Panc1 (cell line): ENCODE results near the gene POLDIP2. TPM values are rescaled to one million over a fixed set of nuclear protein-coding genes. Genes with fewer than 3 reads are reported as not detected.

Source experiments
- ATAC-seq: fragments of 200-7000 bp; cut with Tn5 transposase; 2 replicates; pipeline ENCODE4 v1.9.1; 2020; ENCODE audit warnings: mild to moderate bottlenecking, moderate library complexity
- BruUV-seq: library from RNA; stranded (reverse); fragments of 400-500 nt; replicated peaks from 2 replicates; lab custom pipeline; 2021; lab: Mats Ljungman, UMichigan
- CTCF ChIA-PET: fragments of 300-600 bp; sonication (Branson Sonifier 250); formaldehyde crosslinking; loops from one replicate; lab custom pipeline; 2022; ENCODE audit warnings: antibody characterized with exemption; lab: Charles Lee
- POLR2A ChIA-PET: fragments of 300-600 bp; sonication (Branson Sonifier 250); formaldehyde crosslinking; loops from one replicate; lab custom pipeline; 2022; ENCODE audit warnings: antibody characterized with exemption; lab: Charles Lee
- DNase-seq: peaks from one replicate; pipeline ENCODE4 v3.0.0-alpha.2; 2010; ENCODE audit warnings: low read depth, low spot score
- H3K27ac ChIP-seq: 2 replicates; pipeline ENCODE4 v1.5.1; 2011; ENCODE audit warnings: mild to moderate bottlenecking, low read length, inconsistent platforms
- H3K27me3 ChIP-seq: fragments of 200-500 bp; sonication (Bioruptor generic); 2 replicates; pipeline ENCODE4 v1.6.0; 2014; ENCODE audit warnings: low read length, inconsistent platforms; ENCODE audit not compliant: control insufficient read depth, insufficient read depth
- H3K36me3 ChIP-seq: fragments of 200-500 bp; sonication (Bioruptor generic); 2 replicates; pipeline ENCODE4 v1.5.1; 2014; ENCODE audit warnings: inconsistent platforms, mild to moderate bottlenecking, low read length, moderate library complexity; ENCODE audit not compliant: control insufficient read depth, insufficient read depth
- H3K4me1 ChIP-seq: 2 replicates; pipeline ENCODE4 v1.5.1; 2011; ENCODE audit warnings: inconsistent platforms, mild to moderate bottlenecking, low read length, moderate library complexity; ENCODE audit not compliant: control insufficient read depth, insufficient read depth
- H3K4me3 ChIP-seq, 2 experiments: 2 replicates each; pipeline ENCODE4 v1.5.1; 2011 to 2012; ENCODE audit warnings: low read depth in 2 of 2, low read length in 2 of 2, mild to moderate bottlenecking in 2 of 2, inconsistent platforms in 1 of 2, moderate library complexity in 1 of 2
- H3K9me3 ChIP-seq: fragments of 200-500 bp; sonication (Bioruptor generic); 2 replicates; pipeline ENCODE4 v1.5.1; 2014; ENCODE audit warnings: low read depth, mild to moderate bottlenecking, inconsistent platforms, low read length, moderate library complexity; ENCODE audit not compliant: control insufficient read depth, insufficient read depth
- POLR2AphosphoS5 ChIP-seq: IDR thresholded peaks from 2 replicates; pipeline ENCODE4 v1.6.1; 2012; ENCODE audit warnings: mild to moderate bottlenecking, low read depth, low read length, moderate library complexity
- SIN3A ChIP-seq: IDR thresholded peaks from 2 replicates; pipeline ENCODE4 v1.6.1; 2012; ENCODE audit warnings: low read depth, mild to moderate bottlenecking, low read length, moderate library complexity, borderline replicate concordance; ENCODE audit not compliant: insufficient read depth
- TCF7L2 ChIP-seq: IDR thresholded peaks from 2 replicates; pipeline ENCODE4 v1.6.1; 2011; ENCODE audit warnings: mild to moderate bottlenecking, low read depth, low read length, inconsistent platforms
- in situ Hi-C: cut with HindIII; loops from 2 replicates; pipeline ENCODE4 v1.10.0; 2016; ENCODE audit warnings: low sequenced_read_pairs, low pct_unique_long_range_greater_than_20kb
- intact Hi-C: fragments of 100-400 bp; cut with micrococcal nuclease; formaldehyde crosslinking; loops from one replicate; pipeline ENCODE4 v1.10.0; 2022; ENCODE audit not compliant: unreplicated experiment
- total RNA-seq: library from RNA; stranded (reverse); gene quantifications from one replicate; pipeline ENCODE4 v1.2.1, GENCODE V29; 2021; ENCODE audit not compliant: unreplicated experiment
- TF ChIP-seq, protein P1 (sequence below), 2 experiments: IDR thresholded peaks; 2 replicates each; pipeline ENCODE4 v1.6.1; 2011 to 2012; ENCODE audit warnings: low read depth in 2 of 2, control low read depth in 1 of 2, low read length in 1 of 2, mild to moderate bottlenecking in 1 of 2, moderate library complexity in 1 of 2; ENCODE audit not compliant: insufficient read depth in 1 of 2
- TF ChIP-seq, protein P2 (sequence below): fragments of 450-650 bp; IDR thresholded peaks from 2 replicates; pipeline ENCODE4 v1.5.1; 2017; ENCODE audit warnings: mild to moderate bottlenecking

POLDIP2 gene
- total RNA-seq, 1 experiment from 2014 or later, result 175 TPM

DNA sequence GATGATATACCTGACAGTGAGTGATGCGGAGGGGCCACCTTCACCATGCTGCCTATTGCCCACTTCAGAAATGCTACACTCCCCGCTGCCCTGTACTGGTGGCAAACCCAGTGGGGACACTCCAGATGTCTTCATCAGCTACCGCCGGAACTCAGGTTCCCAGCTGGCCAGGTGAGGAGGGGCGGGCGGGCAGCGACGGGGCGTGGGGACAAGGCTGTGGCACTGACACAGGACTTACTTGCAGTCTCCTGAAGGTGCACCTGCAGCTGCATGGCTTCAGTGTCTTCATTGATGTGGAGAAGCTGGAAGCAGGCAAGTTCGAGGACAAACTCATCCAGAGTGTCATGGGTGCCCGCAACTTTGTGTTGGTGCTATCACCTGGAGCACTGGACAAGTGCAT, 30.8 kb upstream of the POLDIP2 start:
- Histone ChIP-seq H3K9me3 (no peaks in the 10 kb centered on the region), H3K27me3 (no peaks in the 10 kb centered on the region), H3K27ac (no peak overlapping the region), H3K4me1 (no peaks in the 10 kb centered on the region), H3K36me3 (no peaks in the 10 kb centered on the region), H3K4me3 (no peak overlapping the region)
- CTCF ChIA-PET, result no interaction called here
- ATAC-seq (no peak), DNase-seq (no peak)
- POLR2A ChIA-PET, result no interaction called here
- in situ Hi-C loops (no loop called here), intact Hi-C loops (no loop called here)
- no TSS peak for BruUV-seq
- TF ChIP-seq POLR2AphosphoS5 (no peak), SIN3A (no peak)
- TF ChIP-seq, protein P1, sequence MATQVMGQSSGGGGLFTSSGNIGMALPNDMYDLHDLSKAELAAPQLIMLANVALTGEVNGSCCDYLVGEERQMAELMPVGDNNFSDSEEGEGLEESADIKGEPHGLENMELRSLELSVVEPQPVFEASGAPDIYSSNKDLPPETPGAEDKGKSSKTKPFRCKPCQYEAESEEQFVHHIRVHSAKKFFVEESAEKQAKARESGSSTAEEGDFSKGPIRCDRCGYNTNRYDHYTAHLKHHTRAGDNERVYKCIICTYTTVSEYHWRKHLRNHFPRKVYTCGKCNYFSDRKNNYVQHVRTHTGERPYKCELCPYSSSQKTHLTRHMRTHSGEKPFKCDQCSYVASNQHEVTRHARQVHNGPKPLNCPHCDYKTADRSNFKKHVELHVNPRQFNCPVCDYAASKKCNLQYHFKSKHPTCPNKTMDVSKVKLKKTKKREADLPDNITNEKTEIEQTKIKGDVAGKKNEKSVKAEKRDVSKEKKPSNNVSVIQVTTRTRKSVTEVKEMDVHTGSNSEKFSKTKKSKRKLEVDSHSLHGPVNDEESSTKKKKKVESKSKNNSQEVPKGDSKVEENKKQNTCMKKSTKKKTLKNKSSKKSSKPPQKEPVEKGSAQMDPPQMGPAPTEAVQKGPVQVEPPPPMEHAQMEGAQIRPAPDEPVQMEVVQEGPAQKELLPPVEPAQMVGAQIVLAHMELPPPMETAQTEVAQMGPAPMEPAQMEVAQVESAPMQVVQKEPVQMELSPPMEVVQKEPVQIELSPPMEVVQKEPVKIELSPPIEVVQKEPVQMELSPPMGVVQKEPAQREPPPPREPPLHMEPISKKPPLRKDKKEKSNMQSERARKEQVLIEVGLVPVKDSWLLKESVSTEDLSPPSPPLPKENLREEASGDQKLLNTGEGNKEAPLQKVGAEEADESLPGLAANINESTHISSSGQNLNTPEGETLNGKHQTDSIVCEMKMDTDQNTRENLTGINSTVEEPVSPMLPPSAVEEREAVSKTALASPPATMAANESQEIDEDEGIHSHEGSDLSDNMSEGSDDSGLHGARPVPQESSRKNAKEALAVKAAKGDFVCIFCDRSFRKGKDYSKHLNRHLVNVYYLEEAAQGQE (IDR thresholded peaks at IDR 0.05; ENCODE audit: insufficient read depth in 1 of 2, low read depth in 2 of 2, low read length in 1 of 2), result no peak
- TF ChIP-seq, protein P2, sequence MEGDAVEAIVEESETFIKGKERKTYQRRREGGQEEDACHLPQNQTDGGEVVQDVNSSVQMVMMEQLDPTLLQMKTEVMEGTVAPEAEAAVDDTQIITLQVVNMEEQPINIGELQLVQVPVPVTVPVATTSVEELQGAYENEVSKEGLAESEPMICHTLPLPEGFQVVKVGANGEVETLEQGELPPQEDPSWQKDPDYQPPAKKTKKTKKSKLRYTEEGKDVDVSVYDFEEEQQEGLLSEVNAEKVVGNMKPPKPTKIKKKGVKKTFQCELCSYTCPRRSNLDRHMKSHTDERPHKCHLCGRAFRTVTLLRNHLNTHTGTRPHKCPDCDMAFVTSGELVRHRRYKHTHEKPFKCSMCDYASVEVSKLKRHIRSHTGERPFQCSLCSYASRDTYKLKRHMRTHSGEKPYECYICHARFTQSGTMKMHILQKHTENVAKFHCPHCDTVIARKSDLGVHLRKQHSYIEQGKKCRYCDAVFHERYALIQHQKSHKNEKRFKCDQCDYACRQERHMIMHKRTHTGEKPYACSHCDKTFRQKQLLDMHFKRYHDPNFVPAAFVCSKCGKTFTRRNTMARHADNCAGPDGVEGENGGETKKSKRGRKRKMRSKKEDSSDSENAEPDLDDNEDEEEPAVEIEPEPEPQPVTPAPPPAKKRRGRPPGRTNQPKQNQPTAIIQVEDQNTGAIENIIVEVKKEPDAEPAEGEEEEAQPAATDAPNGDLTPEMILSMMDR, result no peak

DNA sequence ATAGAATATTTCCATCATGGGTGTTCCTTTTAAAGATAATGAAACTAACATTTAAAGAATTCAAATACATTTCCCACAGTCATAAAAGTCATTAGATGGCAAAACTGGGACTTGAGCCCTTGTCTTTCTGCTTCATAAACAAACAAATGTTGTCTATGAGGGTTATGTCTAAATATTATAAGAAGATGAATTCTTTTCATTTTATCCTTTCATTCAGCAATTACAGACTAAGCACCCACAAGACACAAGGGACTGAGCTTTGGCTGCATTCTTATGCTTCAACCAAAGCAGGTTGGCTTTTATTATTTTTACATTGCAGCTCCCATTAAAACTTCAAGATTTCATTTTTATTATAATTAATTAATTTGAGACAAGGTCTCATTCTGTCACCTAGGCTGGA, 29.1 kb upstream of the POLDIP2 start:
- BruUV-seq, result no TSS peak
- DNase-seq (no peak), ATAC-seq (no peak)
- Histone ChIP-seq H3K4me3 (no peak overlapping the region), H3K36me3 (no peaks in the 10 kb centered on the region), H3K4me1 (no peaks in the 10 kb centered on the region), H3K9me3 (no peaks in the 10 kb centered on the region), H3K27me3 (no peaks in the 10 kb centered on the region), H3K27ac (no peak overlapping the region)
- CTCF ChIA-PET, result interaction anchor here (0.6 to 0.7 kb wide), 2 partner anchors 7 to 146 kb away, joined by 3 to 8 read pairs; no protein-coding TSS in a partner anchor
- intact Hi-C loops, result no loop called here
- POLR2A ChIA-PET, result no interaction called here
- TF ChIP-seq, protein P1 (IDR thresholded peaks at IDR 0.05; ENCODE audit: insufficient read depth in 1 of 2, low read depth in 2 of 2, low read length in 1 of 2), result no peak
- TF ChIP-seq, protein P2, result no peak
- TF ChIP-seq TCF7L2, result no peak
- TF ChIP-seq POLR2AphosphoS5, result no peak
- no peak for TF ChIP-seq SIN3A
- in situ Hi-C loops, result no loop called here
